Endodermal cell (in vitro differentiated cells): ENCODE measurements around the gene FAM89A. TPM values are rescaled to one million over a fixed set of nuclear protein-coding genes. Genes with fewer than 3 reads are reported as not detected.

Experiments used
- DNase-seq: peaks from one replicate; pipeline ENCODE4 v3.0.0-alpha.2; 2017
- H3K27ac ChIP-seq: 2 replicates; pipeline ENCODE4 v1.5.1; 2013; ENCODE audit warnings: mild to moderate bottlenecking, low read depth, low read length, moderate library complexity
- H3K27me3 ChIP-seq: 2 replicates; pipeline ENCODE4 v1.6.1; 2013; ENCODE audit warnings: mild to moderate bottlenecking, low read length, moderate library complexity; ENCODE audit not compliant: insufficient read depth, control insufficient read depth, poor library complexity, severe bottlenecking
- H3K36me3 ChIP-seq: 2 replicates; pipeline ENCODE4 v1.7.0; 2013; ENCODE audit warnings: mild to moderate bottlenecking, low read length, moderate library complexity; ENCODE audit not compliant: control insufficient read depth, insufficient read depth
- H3K4me1 ChIP-seq: one replicate; pipeline ENCODE4 v1.7.0; 2013; ENCODE audit warnings: low read length; ENCODE audit not compliant: control insufficient read depth, insufficient read depth
- H3K4me3 ChIP-seq: 2 replicates; pipeline ENCODE4 v1.5.1; 2013; ENCODE audit warnings: mild to moderate bottlenecking, low read length, moderate library complexity
- H3K9ac ChIP-seq: 2 replicates; pipeline ENCODE4 v1.6.1; 2013; ENCODE audit warnings: mild to moderate bottlenecking, low read length, moderate library complexity; ENCODE audit not compliant: poor library complexity, severe bottlenecking; ENCODE audit errors: extremely low read depth
- H3K9me3 ChIP-seq: 2 replicates; pipeline ENCODE4 v1.6.1; 2013; ENCODE audit warnings: mild to moderate bottlenecking, low read length, moderate library complexity; ENCODE audit not compliant: control insufficient read depth
- H3K27ac Mint-ChIP-seq: 2 replicates; pipeline ENCODE4 v1.8.0; 2020; ENCODE audit warnings: mixed read lengths
- H3K27me3 Mint-ChIP-seq: 2 replicates; pipeline ENCODE4 v1.8.0; 2021; ENCODE audit warnings: mild to moderate bottlenecking, mixed read lengths; ENCODE audit not compliant: insufficient read depth
- H3K36me3 Mint-ChIP-seq: 2 replicates; pipeline ENCODE4 v1.8.0; 2020; ENCODE audit warnings: low read depth, mixed read lengths
- H3K4me1 Mint-ChIP-seq: 2 replicates; pipeline ENCODE4 v1.8.0; 2020; ENCODE audit warnings: mixed read lengths
- H3K4me3 Mint-ChIP-seq: 2 replicates; pipeline ENCODE4 v1.8.0; 2020; ENCODE audit warnings: mild to moderate bottlenecking, moderate library complexity, mixed read lengths
- H3K9me3 Mint-ChIP-seq: 2 replicates; pipeline ENCODE4 v1.8.0; 2020; ENCODE audit warnings: mild to moderate bottlenecking, mixed read lengths
- CTCF ChIP-seq: fragments of 200-600 bp; sonication (generic); conservative IDR thresholded peaks from 2 replicates; pipeline ENCODE4 v1.5.0; 2021; ENCODE audit warnings: antibody characterized with exemption, mild to moderate bottlenecking
- WGBS, 2 experiments: methylation state at CpG; one replicate each; pipeline versions ENCODE4 v1.1.5 to v1.1.7; 2013; ENCODE audit warnings: missing lambda C conversion rate in 2 of 2, mixed read lengths in 1 of 2; ENCODE audit not compliant: insufficient coverage in 1 of 2, insufficient read length in 1 of 2; 5-methylcytosine and 5-hydroxymethylcytosine counted together
- long read RNA-seq, 4 experiments: library from polyadenylated mRNA in 2 of 4; library from RNA in 1 of 4; library from capped mRNA in 1 of 4; stranded (forward) in 3 of 4; unstranded in 1 of 4; transcript quantifications; one replicate each; pipeline ENCODE4 v2.0.0, GENCODE V29; 2020 to 2021; ENCODE audit warnings: inconsistent platforms in 1 of 4
- polyA plus RNA-seq, 2 experiments: library from polyadenylated mRNA; stranded (reverse); fragments of 50-300 nt; gene quantifications; one replicate each; pipeline ENCODE4 v1.2.3, GENCODE V29; 2013
- total RNA-seq, 2 donors: library from RNA; stranded (reverse); fragmentation: NEBNext Ultra II Directional in 1 of 2; extraction: Animal tissue kit (Norgen Biotek cat#: 25700) in 1 of 2; gene quantifications; 2 replicates in 1 of 2; 3 replicates in 1 of 2; pipeline ENCODE4 v1.2.1, GENCODE V29; 2021

FAM89A gene
- total RNA-seq: 10 to 100 TPM; 55.9 to 57.7 TPM
- polyA plus RNA-seq (2013, experiment 1 of 2): 20.4 TPM
- polyA plus RNA-seq (2013, experiment 2 of 2): 20.4 TPM
- long read RNA-seq, experiment 1, transcript FAM89A-201 (2 exons, 1,495 nt): major isoform, 33 of 39 reads
- long read RNA-seq, experiment 1, partial matches to known transcripts: 0 of 39 reads
- long read RNA-seq, experiment 1, other reads (novel, unspliced or antisense): 6 of 39 reads
- long read RNA-seq, experiment 2, transcript FAM89A-201 (2 exons, 1,495 nt): major isoform, 99 of 107 reads
- long read RNA-seq, experiment 2, partial matches to known transcripts: 0 of 107 reads
- long read RNA-seq, experiment 2, other reads (novel, unspliced or antisense): 8 of 107 reads
- long read RNA-seq, experiment 3, partial matches to known transcripts: 0 of 5 reads
- long read RNA-seq, experiment 3, other reads (novel, unspliced or antisense): 3 of 5 reads
- long read RNA-seq, experiment 4, partial matches to known transcripts: 0 of 3 reads
- long read RNA-seq, experiment 4, other reads (novel, unspliced or antisense): 3 of 3 reads

- peaks cover 5% of the 10 kb centered on the region for H3K4me1 ChIP-seq
- peak within 1 kb of the TSS; percentile 33 for H3K9ac ChIP-seq
- TF ChIP-seq CTCF: no peak
- Mint-ChIP-seq H3K4me1 (peaks cover 28% of the 10 kb centered on the region), H3K36me3 (peaks cover 14% of the 10 kb centered on the region), H3K27me3 (peaks cover 45% of the 10 kb centered on the region), H3K27ac (peak within 1 kb of the TSS; percentile 89), H3K4me3 (peak within 1 kb of the TSS; percentile 88), H3K9me3 (peaks cover 6% of the 10 kb centered on the region)
- H3K27me3 ChIP-seq: no peaks in the 10 kb centered on the region
- H3K9me3 ChIP-seq: peaks cover 10% of the 10 kb centered on the region
- 3 to 15% methylated on average over 4 to 75 of the region's 82 CpGs for WGBS, 2 experiments
- peaks cover 3% of the 10 kb centered on the region for H3K36me3 ChIP-seq
- no peak within 1 kb of the TSS for H3K27ac ChIP-seq
- H3K4me3 ChIP-seq: peak within 1 kb of the TSS; percentile 90
- DNase-seq: peak; percentile 85
Observed at GRCh38 chr1:231040019-231040799, at the start of gene FAM89A. TSS of gene FAM89A (minus strand) at chr1:231040254. CDS start at chr1:231040211, 43 bp downstream.

GRCh38 chr1:231084353-231084752 is 44.3 kb upstream of the FAM89A start:
- no peaks in the 10 kb centered on the region for H3K27me3 ChIP-seq
- Mint-ChIP-seq H3K36me3 (no peaks in the 10 kb centered on the region), H3K4me3 (no peak overlapping the region), H3K27ac (no peak overlapping the region), H3K27me3 (peaks cover 69% of the 10 kb centered on the region), H3K4me1 (no peaks in the 10 kb centered on the region), H3K9me3 (no peaks in the 10 kb centered on the region)
- H3K9me3 ChIP-seq: no peaks in the 10 kb centered on the region
- no peaks in the 10 kb centered on the region for H3K4me1 ChIP-seq
- no peaks in the 10 kb centered on the region for H3K36me3 ChIP-seq
- DNase-seq: no peak
- H3K4me3 ChIP-seq: no peak overlapping the region
- no peak overlapping the region for H3K27ac ChIP-seq
- WGBS, 2 experiments: 81 to 84% methylated on average over 5 of the region's 5 CpGs
- no peak for TF ChIP-seq CTCF
- H3K9ac ChIP-seq: no peak overlapping the region

- no peaks in the 10 kb centered on the region for H3K4me1 ChIP-seq
- Mint-ChIP-seq H3K27ac (no peak overlapping the region), H3K36me3 (no peaks in the 10 kb centered on the region), H3K9me3 (peaks cover 2% of the 10 kb centered on the region), H3K4me1 (no peaks in the 10 kb centered on the region), H3K4me3 (no peak overlapping the region), H3K27me3 (peaks cover 66% of the 10 kb centered on the region)
- H3K4me3 ChIP-seq: no peak overlapping the region
- no peaks in the 10 kb centered on the region for H3K36me3 ChIP-seq
- no peak for TF ChIP-seq CTCF
- DNase-seq: no peak
- H3K27ac ChIP-seq: no peak overlapping the region
- WGBS, 2 experiments: 88 to 94% methylated on average over 2 to 4 of the region's 4 CpGs
- H3K27me3 ChIP-seq: no peaks in the 10 kb centered on the region
- H3K9me3 ChIP-seq: no peaks in the 10 kb centered on the region
- H3K9ac ChIP-seq: no peak overlapping the region
Observed at GRCh38 chr1:231079163-231079562, 39.1 kb upstream of the FAM89A start.
